Brain microvascular endothelial cell (primary cell): ENCODE data around the gene LTBP1.

Source experiments
- DNase-seq: peaks from one replicate; pipeline ENCODE4 v3.0.0-alpha.2; 2020
- H3K27ac ChIP-seq: fragments of 250-450 bp; sonication (Bioruptor Pico); 2 replicates; pipeline ENCODE4 v1.5.1; 2020; ENCODE audit warnings: mild to moderate bottlenecking, moderate library complexity
- H3K27me3 ChIP-seq: fragments of 250-450 bp; sonication (Bioruptor Pico); replicated peaks from 2 replicates; pipeline ENCODE4 v1.5.1; 2020; ENCODE audit warnings: mild to moderate bottlenecking
- H3K36me3 ChIP-seq: fragments of 250-450 bp; sonication (Bioruptor Pico); replicated peaks from 2 replicates; pipeline ENCODE4 v1.5.1; 2020; ENCODE audit warnings: mild to moderate bottlenecking
- H3K4me3 ChIP-seq: 2 replicates; pipeline ENCODE4 v1.5.1; 2011; ENCODE audit warnings: low read depth, mild to moderate bottlenecking, control low read depth, low read length, moderate library complexity
- CTCF ChIP-seq: IDR thresholded peaks from 2 replicates; pipeline ENCODE4 v1.5.1; 2011; ENCODE audit warnings: low read depth, mild to moderate bottlenecking, moderate library complexity, low read length, control low read depth, inconsistent platforms; ENCODE audit errors: missing control alignments
- in situ Hi-C: cut with HindIII; loops from 2 replicates; pipeline ENCODE4 v1.10.0; 2017; ENCODE audit warnings: low sequenced_read_pairs, low pct_ligation_motif_present

The LTBP1 gene

DNA sequence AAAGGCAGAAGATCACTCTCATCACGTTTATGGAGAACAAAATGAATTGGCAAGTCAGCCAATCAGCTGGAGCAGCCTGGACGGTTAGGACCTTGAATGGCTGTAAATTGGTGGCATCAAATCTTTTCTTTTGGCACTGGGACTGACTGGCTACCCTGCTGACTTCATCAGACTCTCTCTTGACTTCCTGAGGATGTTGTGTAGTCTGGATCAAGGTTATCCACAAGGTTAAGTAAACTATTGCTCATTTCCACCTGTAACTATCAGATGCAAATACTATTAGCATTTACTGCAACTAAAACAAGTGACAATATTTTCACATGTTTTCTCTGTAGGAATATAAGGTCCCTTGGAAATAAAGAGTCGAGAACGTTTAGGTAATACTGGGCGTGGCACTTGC lies 395.4 kb downstream of the LTBP1 start:
- Histone ChIP-seq H3K27ac (no peak overlapping the region), H3K27me3 (no peaks in the 10 kb centered on the region), H3K36me3 (peaks cover 52% of the 10 kb centered on the region), H3K4me3 (no peak overlapping the region)
- in situ Hi-C loops: no loop called here
- TF ChIP-seq CTCF: no peak
- no peak for DNase-seq

GRCh38 chr2:33342705-33343104 lies 396.0 kb downstream of the LTBP1 start:
- in situ Hi-C loops: no loop called here
- peaks cover 56% of the 10 kb centered on the region for H3K36me3 ChIP-seq
- no peak overlapping the region for H3K4me3 ChIP-seq
- no peak overlapping the region for H3K27ac ChIP-seq
- TF ChIP-seq CTCF: no peak
- no peaks in the 10 kb centered on the region for H3K27me3 ChIP-seq
- DNase-seq: no peak

GRCh38 chr2:33343387-33343895 lies 396.7 kb downstream of the LTBP1 start:
- Histone ChIP-seq H3K27me3 (no peaks in the 10 kb centered on the region), H3K4me3 (no peak overlapping the region), H3K36me3 (peaks cover 62% of the 10 kb centered on the region), H3K27ac (no peak overlapping the region)
- in situ Hi-C loops: no loop called here
- no peak for DNase-seq
- TF ChIP-seq CTCF: no peak

- no peaks in the 10 kb centered on the region for H3K27me3 ChIP-seq
- no peak overlapping the region for H3K27ac ChIP-seq
- in situ Hi-C loops: no loop called here
- H3K36me3 ChIP-seq: peaks cover 65% of the 10 kb centered on the region
- H3K4me3 ChIP-seq: no peak overlapping the region
- no peak for DNase-seq
- TF ChIP-seq CTCF: no peak
These were observed 397.5 kb downstream of the LTBP1 start for GRCh38 chr2:33344230-33344629.

GRCh38 chr2:33347856-33348255 lies 401.1 kb downstream of the LTBP1 start:
- peaks cover 82% of the 10 kb centered on the region for H3K36me3 ChIP-seq
- DNase-seq: no peak
- H3K4me3 ChIP-seq: no peak overlapping the region
- H3K27ac ChIP-seq: no peak overlapping the region
- in situ Hi-C loops: no loop called here
- TF ChIP-seq CTCF: no peak
- H3K27me3 ChIP-seq: no peaks in the 10 kb centered on the region

DNA sequence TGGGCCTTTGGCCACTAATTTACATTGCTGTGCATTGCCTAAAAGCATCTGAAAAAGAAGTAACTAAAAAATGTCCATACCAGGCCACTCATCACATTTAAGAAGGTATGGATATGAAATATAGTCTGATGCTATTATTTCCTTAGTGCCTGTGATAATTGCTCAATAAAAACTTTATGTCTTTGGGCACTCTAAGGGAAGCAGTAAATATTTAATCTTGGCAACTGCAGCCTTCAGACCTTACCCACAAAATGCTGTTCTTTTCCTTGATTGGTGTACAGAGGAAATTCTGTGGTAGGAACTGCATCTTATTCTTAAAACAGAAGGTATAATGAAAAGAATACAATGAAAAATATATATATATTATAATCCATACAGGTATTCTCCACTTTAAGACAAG lies 403.9 kb downstream of the LTBP1 start:
- no peak for TF ChIP-seq CTCF
- H3K4me3 ChIP-seq: no peak overlapping the region
- peaks cover 91% of the 10 kb centered on the region for H3K36me3 ChIP-seq
- in situ Hi-C loops: no loop called here
- H3K27ac ChIP-seq: no peak overlapping the region
- H3K27me3 ChIP-seq: no peaks in the 10 kb centered on the region
- no peak for DNase-seq
